Cardiac muscle cell (in vitro differentiated cells and primary cell): Measurements from ENCODE around the gene ARSD. TPM values are rescaled to one million over a fixed set of nuclear protein-coding genes. Genes with fewer than 3 reads are reported as not detected.

Experiments
- DNase-seq, 2 donors: peaks; one replicate each; pipeline versions ENCODE4 v3.0.0 to v3.0.0-alpha.2; 2010 to 2017; ENCODE audit warnings: low read depth in 1 of 2, low spot score in 1 of 2
- H3K27ac ChIP-seq: fragments of 200-600 bp; sonication (generic); 2 replicates; pipeline ENCODE4 v1.5.1; 2016
- H3K27me3 ChIP-seq: fragments of 200-600 bp; sonication (generic); 2 replicates; pipeline ENCODE4 v1.6.0; 2016; ENCODE audit warnings: control low read depth
- H3K36me3 ChIP-seq: fragments of 200-600 bp; sonication (generic); 2 replicates; pipeline ENCODE4 v1.5.1; 2016; ENCODE audit warnings: control low read depth
- H3K4me1 ChIP-seq: fragments of 200-600 bp; sonication (generic); 2 replicates; pipeline ENCODE4 v1.8.1; 2017; ENCODE audit warnings: low read depth, mild to moderate bottlenecking, mixed run types
- H3K4me3 ChIP-seq: fragments of 200-600 bp; sonication (generic); 2 replicates; pipeline ENCODE4 v1.5.1; 2016; ENCODE audit warnings: mild to moderate bottlenecking
- H3K9me3 ChIP-seq: fragments of 200-600 bp; sonication (generic); 2 replicates; pipeline ENCODE4 v1.5.1; 2017; ENCODE audit warnings: low read depth, mild to moderate bottlenecking, control low read depth
- polyA plus RNA-seq: library from polyadenylated mRNA; unstranded; fragments of >200 nt; fragmentation: Nextera tagmentation; extraction: Ambion mirVana; gene quantifications from 2 replicates; pipeline ENCODE4 v1.2.1, GENCODE V29; 2016
- total RNA-seq: library from RNA; depleted of rRNA; stranded (reverse); fragments of >200 nt; gene quantifications from 2 replicates; pipeline ENCODE4 v1.2.3, GENCODE V29; 2016
- TF ChIP-seq, protein P1 (sequence below): IDR thresholded peaks from 2 replicates; pipeline ENCODE4 v1.5.1; 2012; ENCODE audit warnings: low read depth, mild to moderate bottlenecking, low read length

The ARSD gene
- total and polyA plus RNA-seq, 2 experiments from 2014 or later: 29.7 to 32.7 TPM

DNA sequence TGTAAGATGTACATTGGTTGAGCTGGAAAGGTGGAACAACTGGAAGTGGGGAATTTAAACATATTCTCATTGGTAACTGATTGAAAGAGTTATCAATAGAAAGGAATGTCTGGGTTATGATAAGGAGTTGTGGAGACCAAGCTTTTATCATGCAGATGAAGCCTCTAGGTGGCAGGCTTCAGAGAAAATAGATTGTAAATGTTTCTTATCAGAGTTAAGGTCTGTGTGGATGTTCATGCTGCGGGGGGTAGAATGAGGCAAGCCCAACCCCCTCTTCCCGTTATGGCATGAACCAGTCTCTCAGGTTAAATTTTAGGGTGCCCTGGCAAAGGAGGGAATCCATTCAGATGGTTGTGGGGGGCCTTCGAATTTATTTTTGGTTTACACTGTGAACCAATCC lies 16.0 kb downstream of the ARSD start:
- Histone ChIP-seq H3K27ac (no peak overlapping the region), H3K36me3 (peaks cover 6% of the 10 kb centered on the region), H3K4me1 (no peaks in the 10 kb centered on the region), H3K27me3 (no peaks in the 10 kb centered on the region), H3K4me3 (no peak overlapping the region), H3K9me3 (no peaks in the 10 kb centered on the region)
- DNase-seq: no peak
- TF ChIP-seq, protein P1, sequence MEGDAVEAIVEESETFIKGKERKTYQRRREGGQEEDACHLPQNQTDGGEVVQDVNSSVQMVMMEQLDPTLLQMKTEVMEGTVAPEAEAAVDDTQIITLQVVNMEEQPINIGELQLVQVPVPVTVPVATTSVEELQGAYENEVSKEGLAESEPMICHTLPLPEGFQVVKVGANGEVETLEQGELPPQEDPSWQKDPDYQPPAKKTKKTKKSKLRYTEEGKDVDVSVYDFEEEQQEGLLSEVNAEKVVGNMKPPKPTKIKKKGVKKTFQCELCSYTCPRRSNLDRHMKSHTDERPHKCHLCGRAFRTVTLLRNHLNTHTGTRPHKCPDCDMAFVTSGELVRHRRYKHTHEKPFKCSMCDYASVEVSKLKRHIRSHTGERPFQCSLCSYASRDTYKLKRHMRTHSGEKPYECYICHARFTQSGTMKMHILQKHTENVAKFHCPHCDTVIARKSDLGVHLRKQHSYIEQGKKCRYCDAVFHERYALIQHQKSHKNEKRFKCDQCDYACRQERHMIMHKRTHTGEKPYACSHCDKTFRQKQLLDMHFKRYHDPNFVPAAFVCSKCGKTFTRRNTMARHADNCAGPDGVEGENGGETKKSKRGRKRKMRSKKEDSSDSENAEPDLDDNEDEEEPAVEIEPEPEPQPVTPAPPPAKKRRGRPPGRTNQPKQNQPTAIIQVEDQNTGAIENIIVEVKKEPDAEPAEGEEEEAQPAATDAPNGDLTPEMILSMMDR: no peak

DNA sequence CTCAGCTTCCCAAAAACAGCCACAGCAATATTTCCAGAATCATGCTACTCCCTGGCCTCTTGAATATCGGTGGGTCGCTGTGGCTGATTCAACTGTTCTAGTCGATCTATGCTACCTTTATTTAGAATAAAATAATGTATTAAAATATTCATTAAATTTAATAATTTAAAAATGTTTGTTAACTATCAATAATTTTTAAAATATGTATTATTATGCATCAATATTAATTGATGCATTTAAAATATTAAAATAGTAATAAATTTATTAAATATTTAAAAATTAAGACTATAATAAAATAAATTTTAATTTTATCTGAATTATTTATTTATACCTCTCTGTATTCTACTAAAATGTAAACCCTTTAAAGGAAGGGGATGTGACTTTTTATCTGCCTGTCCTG lies 19.0 kb downstream of the ARSD start:
- no peaks in the 10 kb centered on the region for H3K27me3 ChIP-seq
- H3K4me3 ChIP-seq: no peak overlapping the region
- H3K36me3 ChIP-seq: peaks cover 3% of the 10 kb centered on the region
- H3K4me1 ChIP-seq: no peaks in the 10 kb centered on the region
- TF ChIP-seq, protein P1: no peak
- no peaks in the 10 kb centered on the region for H3K9me3 ChIP-seq
- DNase-seq: no peak
- no peak overlapping the region for H3K27ac ChIP-seq

DNA sequence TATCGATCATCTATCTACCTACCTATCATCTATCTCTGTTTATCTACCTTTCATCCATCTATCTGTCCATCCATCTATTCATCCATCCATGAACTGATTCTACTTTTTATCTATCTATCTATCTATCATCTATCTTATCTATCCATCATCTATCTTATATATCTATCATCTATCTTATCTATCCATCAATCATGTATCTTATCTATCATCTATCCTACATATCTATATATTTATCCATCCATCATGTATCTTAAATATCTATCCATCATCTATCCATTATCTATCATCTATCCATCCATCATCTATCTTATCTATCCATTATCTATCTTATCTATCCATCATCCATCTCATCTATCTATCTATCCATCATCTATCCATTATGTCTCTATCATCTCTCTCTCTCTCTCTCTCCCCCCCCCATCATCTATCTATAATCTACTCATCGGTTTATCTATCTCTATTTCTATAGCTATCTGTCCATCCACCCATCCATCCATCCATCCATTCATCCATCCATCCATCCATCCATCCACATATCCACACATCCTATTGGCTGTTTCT lies 20.9 kb downstream of the ARSD start:
- H3K4me3 ChIP-seq: no peak overlapping the region
- no peaks in the 10 kb centered on the region for H3K9me3 ChIP-seq
- no peaks in the 10 kb centered on the region for H3K4me1 ChIP-seq
- no peaks in the 10 kb centered on the region for H3K27me3 ChIP-seq
- no peak for DNase-seq
- H3K36me3 ChIP-seq: no peaks in the 10 kb centered on the region
- TF ChIP-seq, protein P1: no peak
- H3K27ac ChIP-seq: no peak overlapping the region

DNA sequence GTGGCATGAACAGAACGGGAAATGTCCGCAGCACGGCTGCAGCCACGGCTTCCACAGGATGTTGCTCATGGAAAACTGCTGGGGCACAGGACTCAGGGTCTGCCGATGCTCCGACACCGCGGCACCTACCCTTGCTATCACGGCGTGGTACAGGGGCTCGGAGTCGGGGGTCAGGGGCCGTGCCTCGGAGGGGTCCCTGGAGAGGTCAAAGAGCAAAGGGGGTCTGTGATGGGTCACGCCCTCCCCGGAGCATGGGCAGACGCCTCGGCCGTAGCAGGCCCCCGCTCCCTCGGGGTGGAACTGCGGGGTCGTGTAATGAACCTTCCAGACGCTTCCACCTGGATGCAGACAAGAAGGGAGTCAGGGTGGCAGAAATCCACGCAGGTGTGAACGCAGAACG lies 21.8 kb downstream of the ARSD start:
- no peaks in the 10 kb centered on the region for H3K36me3 ChIP-seq
- H3K27ac ChIP-seq: no peak overlapping the region
- H3K9me3 ChIP-seq: no peaks in the 10 kb centered on the region
- TF ChIP-seq, protein P1: no peak
- H3K4me3 ChIP-seq: no peak overlapping the region
- no peaks in the 10 kb centered on the region for H3K27me3 ChIP-seq
- DNase-seq: no peak
- H3K4me1 ChIP-seq: no peaks in the 10 kb centered on the region

DNA sequence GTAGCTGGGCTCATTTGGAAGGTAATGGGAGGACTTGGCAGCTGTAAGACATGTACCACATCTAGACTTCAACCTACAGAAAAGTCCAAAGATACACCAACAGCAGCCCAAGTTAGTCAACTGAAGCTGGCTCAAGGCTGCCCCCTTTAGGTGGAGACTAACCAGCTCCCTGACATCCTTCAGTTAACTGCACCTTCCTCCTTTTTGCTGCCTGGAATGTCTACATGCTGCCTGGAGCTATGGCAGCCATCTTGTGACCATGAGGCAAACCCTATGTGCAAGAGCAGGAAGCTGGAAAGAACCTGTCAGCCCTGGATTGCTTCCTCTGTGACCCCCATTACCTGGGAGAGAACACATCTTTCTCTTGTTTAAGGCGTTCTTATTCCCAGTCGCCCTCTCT lies 25.8 kb downstream of the ARSD start:
- H3K36me3 ChIP-seq: no peaks in the 10 kb centered on the region
- no peaks in the 10 kb centered on the region for H3K27me3 ChIP-seq
- TF ChIP-seq, protein P1: no peak
- peaks cover 8% of the 10 kb centered on the region for H3K4me1 ChIP-seq
- H3K9me3 ChIP-seq: no peaks in the 10 kb centered on the region
- no peak for DNase-seq
- no peak overlapping the region for H3K27ac ChIP-seq
- no peak overlapping the region for H3K4me3 ChIP-seq

DNA sequence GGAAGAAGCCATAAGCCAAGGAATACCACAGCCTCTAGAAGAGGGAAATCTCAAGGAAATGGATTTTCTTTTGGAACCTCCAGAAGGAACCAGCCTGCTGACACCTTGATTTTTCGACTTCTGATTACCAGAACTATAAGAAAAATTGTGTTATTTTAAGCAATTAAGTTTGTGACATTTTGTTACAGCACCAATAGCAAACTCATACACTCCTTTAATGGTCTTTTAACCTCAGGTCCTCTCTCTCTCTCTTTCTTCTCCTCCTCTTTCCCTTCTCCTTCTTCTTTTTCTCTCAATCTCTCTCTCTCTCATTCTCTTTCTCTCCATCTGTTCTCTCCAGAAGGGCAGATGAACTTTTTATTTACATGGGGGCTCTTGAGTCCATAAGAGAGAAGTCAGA lies 26.3 kb downstream of the ARSD start:
- no peak overlapping the region for H3K4me3 ChIP-seq
- DNase-seq: no peak
- H3K27me3 ChIP-seq: no peaks in the 10 kb centered on the region
- no peaks in the 10 kb centered on the region for H3K9me3 ChIP-seq
- H3K27ac ChIP-seq: no peak overlapping the region
- TF ChIP-seq, protein P1: no peak
- peaks cover 13% of the 10 kb centered on the region for H3K4me1 ChIP-seq
- H3K36me3 ChIP-seq: no peaks in the 10 kb centered on the region
